Astrocyte (in vitro differentiated cells and primary cell): ENCODE results near the gene YIF1B. TPM values are rescaled to one million over a fixed set of nuclear protein-coding genes. Genes with fewer than 3 reads are reported as not detected.

Experiments used
- DNase-seq: peaks from one replicate; pipeline ENCODE4 v3.0.0-alpha.2; 2010; ENCODE audit warnings: low read depth
- FAIRE-seq: peaks from 2 replicates; lab custom pipeline; 2011; peaks lifted over from hg19 to GRCh38; lab: Jason Lieb, UNC
- H2AFZ ChIP-seq: 2 replicates; pipeline ENCODE4 v1.6.0; 2012; ENCODE audit warnings: low read depth, low read length, inconsistent platforms
- H3K27ac ChIP-seq: 2 replicates; pipeline ENCODE4 v1.5.1; 2011; ENCODE audit warnings: low read depth, low read length, inconsistent platforms
- H3K27me3 ChIP-seq: 2 replicates; pipeline ENCODE4 v1.6.0; 2011; ENCODE audit warnings: low read length, inconsistent platforms; ENCODE audit not compliant: insufficient read depth
- H3K36me3 ChIP-seq: 2 replicates; pipeline ENCODE4 v1.5.1; 2011; ENCODE audit warnings: low read length, inconsistent platforms; ENCODE audit not compliant: insufficient read depth
- H3K4me1 ChIP-seq: 2 replicates; pipeline ENCODE4 v1.5.1; 2011; ENCODE audit warnings: low read length, inconsistent platforms; ENCODE audit not compliant: insufficient read depth
- H3K4me2 ChIP-seq: 2 replicates; pipeline ENCODE4 v1.6.0; 2012; ENCODE audit warnings: low read length, inconsistent platforms
- H3K4me3 ChIP-seq: 2 replicates; pipeline ENCODE4 v1.5.1; 2011; ENCODE audit warnings: low read depth, mild to moderate bottlenecking, low read length, inconsistent platforms; ENCODE audit not compliant: insufficient read depth
- H3K79me2 ChIP-seq: 2 replicates; pipeline ENCODE4 v1.6.0; 2012; ENCODE audit warnings: mild to moderate bottlenecking, low read length, inconsistent platforms; ENCODE audit not compliant: insufficient read depth
- H3K9ac ChIP-seq: 2 replicates; pipeline ENCODE4 v1.6.0; 2012; ENCODE audit warnings: mild to moderate bottlenecking, low read length, inconsistent platforms
- H3K9me3 ChIP-seq: 2 replicates; pipeline ENCODE4 v1.5.1; 2012; ENCODE audit warnings: low read depth, mild to moderate bottlenecking, low read length, inconsistent platforms; ENCODE audit not compliant: insufficient read depth
- H4K20me1 ChIP-seq: 2 replicates; pipeline ENCODE4 v1.6.0; 2012; ENCODE audit warnings: low read length, inconsistent platforms; ENCODE audit not compliant: insufficient read depth
- H3K27ac Mint-ChIP-seq: one replicate; pipeline ENCODE4 v1.8.0; 2021; ENCODE audit warnings: mild to moderate bottlenecking, mixed read lengths; ENCODE audit not compliant: unreplicated experiment
- H3K27me3 Mint-ChIP-seq: one replicate; pipeline ENCODE4 v1.8.0; 2021; ENCODE audit warnings: low read depth, mixed read lengths; ENCODE audit not compliant: unreplicated experiment
- H3K36me3 Mint-ChIP-seq: one replicate; pipeline ENCODE4 v1.8.0; 2021; ENCODE audit warnings: low read depth, mixed read lengths; ENCODE audit not compliant: unreplicated experiment
- H3K4me1 Mint-ChIP-seq: one replicate; pipeline ENCODE4 v1.8.0; 2021; ENCODE audit warnings: low read depth, mixed read lengths; ENCODE audit not compliant: unreplicated experiment
- H3K4me3 Mint-ChIP-seq: one replicate; pipeline ENCODE4 v1.8.0; 2021; ENCODE audit warnings: mild to moderate bottlenecking, moderate library complexity, mixed read lengths; ENCODE audit not compliant: unreplicated experiment
- H3K9me3 Mint-ChIP-seq: one replicate; pipeline ENCODE4 v1.8.0; 2021; ENCODE audit warnings: mild to moderate bottlenecking, mixed read lengths; ENCODE audit not compliant: unreplicated experiment
- CTCF ChIP-seq: IDR thresholded peaks from 2 replicates; pipeline ENCODE4 v1.5.1; 2011; ENCODE audit warnings: low read depth, mild to moderate bottlenecking, inconsistent platforms, low read length, moderate library complexity; ENCODE audit not compliant: insufficient read depth
- EZH2 ChIP-seq: IDR thresholded peaks from 2 replicates; pipeline ENCODE4 v1.6.1; 2012; ENCODE audit warnings: mild to moderate bottlenecking, low read length, inconsistent platforms; ENCODE audit not compliant: insufficient read depth
- total RNA-seq: library from RNA; stranded (reverse); gene quantifications from 2 replicates; pipeline ENCODE4 v1.2.1, GENCODE V29; 2021

The YIF1B gene
- total RNA-seq, 1 donor from 2014 or later, result 81.3 TPM

GRCh38 chr19:38351865-38352395, 36.2 kb upstream of the YIF1B start:
- FAIRE-seq, result no peak
- no peak for DNase-seq
- H3K36me3 ChIP-seq, result no peaks in the 10 kb centered on the region

GRCh38 chr19:38350883-38351282, 35.1 kb upstream of the YIF1B start:
- no peak for FAIRE-seq
- TF ChIP-seq EZH2 (no peak), CTCF (no peak)
- peaks cover 16% of the 10 kb centered on the region for H3K27me3 Mint-ChIP-seq

More at GRCh38 chr19:38351865-38352395, 36.2 kb upstream of the YIF1B start:
- Mint-ChIP-seq H3K4me3 (no peak overlapping the region), H3K4me1 (no peaks in the 10 kb centered on the region), H3K27me3 (peaks cover 27% of the 10 kb centered on the region), H3K27ac (no peak overlapping the region), H3K36me3 (peaks cover 3% of the 10 kb centered on the region), H3K9me3 (peaks cover 2% of the 10 kb centered on the region)
- TF ChIP-seq CTCF (no peak), EZH2 (no peak)
- H4K20me1 ChIP-seq, result no peaks in the 10 kb centered on the region
- no peak overlapping the region for H3K27ac ChIP-seq
- H3K4me3 ChIP-seq, result no peak overlapping the region
- no peaks in the 10 kb centered on the region for H3K9me3 ChIP-seq
- H3K9ac ChIP-seq, result no peak overlapping the region
- no peaks in the 10 kb centered on the region for H3K4me1 ChIP-seq
- peaks cover 8% of the 10 kb centered on the region for H3K27me3 ChIP-seq
- no peaks in the 10 kb centered on the region for H3K79me2 ChIP-seq
- H2AFZ ChIP-seq, result no peak overlapping the region
- no peak overlapping the region for H3K4me2 ChIP-seq

GRCh38 chr19:38346837-38347236, 31.1 kb upstream of the YIF1B start:
- no peaks in the 10 kb centered on the region for H3K4me1 ChIP-seq
- Mint-ChIP-seq H3K9me3 (peaks cover 2% of the 10 kb centered on the region), H3K27ac (no peak overlapping the region), H3K4me1 (no peaks in the 10 kb centered on the region), H3K27me3 (peaks cover 5% of the 10 kb centered on the region), H3K4me3 (no peak overlapping the region), H3K36me3 (peaks cover 2% of the 10 kb centered on the region)
- no peaks in the 10 kb centered on the region for H3K9me3 ChIP-seq
- no peaks in the 10 kb centered on the region for H4K20me1 ChIP-seq
- no peak for DNase-seq
- FAIRE-seq, result no peak
- no peak for TF ChIP-seq CTCF
- H3K79me2 ChIP-seq, result no peaks in the 10 kb centered on the region
- H3K27me3 ChIP-seq, result no peaks in the 10 kb centered on the region
- H3K9ac ChIP-seq, result no peak overlapping the region
- H3K27ac ChIP-seq, result no peak overlapping the region
- no peak overlapping the region for H3K4me2 ChIP-seq
- H3K4me3 ChIP-seq, result no peak overlapping the region
- H3K36me3 ChIP-seq, result no peaks in the 10 kb centered on the region
- H2AFZ ChIP-seq, result no peak overlapping the region

More at GRCh38 chr19:38350883-38351282, 35.1 kb upstream of the YIF1B start:
- Histone ChIP-seq H3K4me1 (no peaks in the 10 kb centered on the region), H3K27ac (no peak overlapping the region), H3K27me3 (peaks cover 2% of the 10 kb centered on the region), H3K9me3 (no peaks in the 10 kb centered on the region), H3K36me3 (no peaks in the 10 kb centered on the region), H3K4me2 (no peak overlapping the region), H3K4me3 (no peak overlapping the region), H2AFZ (no peak overlapping the region), H3K9ac (no peak overlapping the region), H4K20me1 (no peaks in the 10 kb centered on the region), H3K79me2 (no peaks in the 10 kb centered on the region)
- Mint-ChIP-seq H3K4me3 (no peak overlapping the region), H3K36me3 (peaks cover 3% of the 10 kb centered on the region), H3K4me1 (no peaks in the 10 kb centered on the region), H3K27ac (no peak overlapping the region), H3K9me3 (peaks cover 2% of the 10 kb centered on the region)
- no peak for DNase-seq
